WTC11 (cell line): ENCODE data around the gene DHX9. TPM values are rescaled to one million over a fixed set of nuclear protein-coding genes. Genes with fewer than 3 reads are reported as not detected.

Experiments used
- ATAC-seq: fragments of 200-7000 bp; cut with Tn5 transposase; 2 replicates; pipeline ENCODE4 v1.10.0; 2021; ENCODE audit warnings: mild to moderate bottlenecking, moderate library complexity
- CTCF ChIA-PET: fragments of 300-600 bp; sonication (Branson Sonifier 250); formaldehyde crosslinking; loops from one replicate; lab custom pipeline; 2021; ENCODE audit warnings: antibody characterized with exemption; lab: Charles Lee
- POLR2A ChIA-PET: fragments of 350-600 bp; sonication (Branson Sonifier 250); formaldehyde crosslinking; loops from one replicate; lab custom pipeline; 2021; ENCODE audit warnings: antibody characterized with exemption; lab: Charles Lee
- DNase-seq: peaks from one replicate; pipeline ENCODE4 v3.0.0; 2021; ENCODE audit warnings: low spot score
- H3K27ac Mint-ChIP-seq: 2 replicates; pipeline ENCODE4 v1.8.0; 2021; ENCODE audit warnings: mixed read lengths
- H3K27me3 Mint-ChIP-seq: 2 replicates; pipeline ENCODE4 v1.8.0; 2021; ENCODE audit warnings: low read depth, mild to moderate bottlenecking, moderate library complexity, mixed read lengths
- H3K36me3 Mint-ChIP-seq: 2 replicates; pipeline ENCODE4 v1.8.0; 2021; ENCODE audit warnings: mixed read lengths
- H3K4me1 Mint-ChIP-seq: 2 replicates; pipeline ENCODE4 v1.8.0; 2022; ENCODE audit warnings: mixed read lengths
- H3K4me3 Mint-ChIP-seq: 2 replicates; pipeline ENCODE4 v1.8.0; 2021; ENCODE audit warnings: mild to moderate bottlenecking, moderate library complexity, mixed read lengths
- H3K9me3 Mint-ChIP-seq: 2 replicates; pipeline ENCODE4 v1.8.0; 2021; ENCODE audit warnings: mixed read lengths
- CREB1 ChIP-seq: sonication (generic); formaldehyde crosslinking; IDR thresholded peaks from 2 replicates; pipeline ENCODE4 v1.8.0; 2023; ENCODE audit warnings: mild to moderate bottlenecking, missing genetic modification reagents
- FOXK1 ChIP-seq: sonication (generic); formaldehyde crosslinking; IDR thresholded peaks from 2 replicates; pipeline ENCODE4 v1.8.0; 2022; ENCODE audit warnings: mild to moderate bottlenecking, moderate library complexity, missing genetic modification reagents
- FOXP1 ChIP-seq: sonication (generic); formaldehyde crosslinking; IDR thresholded peaks from 2 replicates; pipeline ENCODE4 v1.8.0; 2022; ENCODE audit warnings: missing genetic modification reagents, mild to moderate bottlenecking, moderate library complexity, borderline replicate concordance
- GABPB1 ChIP-seq: sonication (generic); formaldehyde crosslinking; IDR thresholded peaks from 2 replicates; pipeline ENCODE4 v1.8.1; 2023; ENCODE audit warnings: mild to moderate bottlenecking, missing genetic modification reagents
- MXD4 ChIP-seq: fragments of 250-450 bp; sonication (Bioruptor Pico); IDR thresholded peaks from 2 replicates; pipeline ENCODE4 v1.8.0; 2021; ENCODE audit warnings: mild to moderate bottlenecking, moderate library complexity, borderline replicate concordance
- NFE2L1 ChIP-seq: sonication (generic); formaldehyde crosslinking; IDR thresholded peaks from 2 replicates; pipeline ENCODE4 v1.8.1; 2023; ENCODE audit warnings: missing genetic modification reagents
- NR1H2 ChIP-seq: sonication (generic); formaldehyde crosslinking; IDR thresholded peaks from 2 replicates; pipeline ENCODE4 v1.9.0; 2021; ENCODE audit warnings: mild to moderate bottlenecking, moderate library complexity, missing genetic modification reagents
- NR3C1 ChIP-seq: sonication (generic); formaldehyde crosslinking; conservative IDR thresholded peaks from 2 replicates; pipeline ENCODE4 v1.8.1; 2023; ENCODE audit warnings: low read depth, mild to moderate bottlenecking, missing genetic modification reagents
- SMAD4 ChIP-seq: sonication (generic); formaldehyde crosslinking; IDR thresholded peaks from 2 replicates; pipeline ENCODE4 v1.8.0; 2022; ENCODE audit warnings: mild to moderate bottlenecking, missing genetic modification reagents
- SP1 ChIP-seq: sonication (generic); formaldehyde crosslinking; conservative IDR thresholded peaks from 2 replicates; pipeline ENCODE4 v1.8.1; 2022; ENCODE audit warnings: missing genetic modification reagents
- ZNF263 ChIP-seq: sonication (generic); formaldehyde crosslinking; IDR thresholded peaks from 2 replicates; pipeline ENCODE4 v1.8.1; 2022; ENCODE audit warnings: low read depth, mild to moderate bottlenecking, moderate library complexity, missing genetic modification reagents
- ZNF416 ChIP-seq: fragments of 250-450 bp; sonication (Bioruptor Pico); IDR thresholded peaks from 2 replicates; pipeline ENCODE4 v1.9.0; 2021; ENCODE audit warnings: mild to moderate bottlenecking, inconsistent platforms
- ZNF423 ChIP-seq: fragments of 250-450 bp; sonication (Bioruptor Pico); IDR thresholded peaks from 2 replicates; pipeline ENCODE4 v2.1.2; 2022; ENCODE audit warnings: mild to moderate bottlenecking, moderate library complexity
- total RNA-seq: library from RNA; stranded (reverse); gene quantifications from 3 replicates; pipeline ENCODE4 v1.2.3, GENCODE V29; 2021
- TF ChIP-seq, protein P1 (sequence below): sonication (generic); formaldehyde crosslinking; IDR thresholded peaks from 2 replicates; pipeline ENCODE4 v1.8.1; 2022; ENCODE audit warnings: missing genetic modification reagents, borderline replicate concordance
- TF ChIP-seq, protein P2 (sequence below): sonication (generic); formaldehyde crosslinking; IDR thresholded peaks from 2 replicates; pipeline ENCODE4 v1.8.1; 2022; ENCODE audit warnings: mild to moderate bottlenecking, moderate library complexity, missing genetic modification reagents
- TF ChIP-seq, protein P3 (sequence below): sonication (generic); formaldehyde crosslinking; IDR thresholded peaks from 2 replicates; pipeline ENCODE4 v1.8.1; 2023; ENCODE audit warnings: mild to moderate bottlenecking, moderate library complexity, missing genetic modification reagents
- TF ChIP-seq, protein P4 (sequence below): fragments of 250-450 bp; sonication (Bioruptor Pico); IDR thresholded peaks from 2 replicates; pipeline ENCODE4 v1.9.0; 2021; ENCODE audit warnings: mild to moderate bottlenecking, borderline replicate concordance
- TF ChIP-seq, protein P5 (sequence below): sonication (generic); formaldehyde crosslinking; conservative IDR thresholded peaks from 2 replicates; pipeline ENCODE4 v1.8.1; 2022; ENCODE audit warnings: mild to moderate bottlenecking, missing genetic modification reagents

The DHX9 gene
- total RNA-seq, 1 experiment from 2014 or later: 280 TPM

DNA sequence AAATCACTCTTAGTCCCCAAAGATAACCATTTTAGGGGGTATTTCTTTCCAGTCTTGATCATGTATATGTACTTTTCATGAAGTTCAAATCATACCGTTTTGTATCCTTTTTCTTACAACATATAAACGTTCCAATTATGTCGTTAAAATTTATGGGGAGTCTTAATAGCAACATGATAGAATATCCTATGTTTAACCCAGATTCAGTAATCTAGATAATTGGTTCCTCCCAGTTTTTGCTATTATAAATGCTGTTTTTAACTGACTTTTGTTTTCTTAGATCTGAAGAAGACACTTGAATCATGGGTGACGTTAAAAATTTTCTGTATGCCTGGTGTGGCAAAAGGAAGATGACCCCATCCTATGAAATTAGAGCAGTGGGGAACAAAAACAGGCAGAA lies 3.1 kb downstream of the DHX9 start (continued):
- TF ChIP-seq, protein P1, sequence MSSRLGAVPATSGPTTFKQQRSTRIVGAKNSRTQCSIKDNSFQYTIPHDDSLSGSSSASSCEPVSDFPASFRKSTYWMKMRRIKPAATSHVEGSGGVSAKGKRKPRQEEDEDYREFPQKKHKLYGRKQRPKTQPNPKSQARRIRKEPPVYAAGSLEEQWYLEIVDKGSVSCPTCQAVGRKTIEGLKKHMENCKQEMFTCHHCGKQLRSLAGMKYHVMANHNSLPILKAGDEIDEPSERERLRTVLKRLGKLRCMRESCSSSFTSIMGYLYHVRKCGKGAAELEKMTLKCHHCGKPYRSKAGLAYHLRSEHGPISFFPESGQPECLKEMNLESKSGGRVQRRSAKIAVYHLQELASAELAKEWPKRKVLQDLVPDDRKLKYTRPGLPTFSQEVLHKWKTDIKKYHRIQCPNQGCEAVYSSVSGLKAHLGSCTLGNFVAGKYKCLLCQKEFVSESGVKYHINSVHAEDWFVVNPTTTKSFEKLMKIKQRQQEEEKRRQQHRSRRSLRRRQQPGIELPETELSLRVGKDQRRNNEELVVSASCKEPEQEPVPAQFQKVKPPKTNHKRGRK: no peak
- no peak for TF ChIP-seq FOXP1 (CRISPR knock-in tag)
- TF ChIP-seq ZNF263 (CRISPR knock-in tag): no peak
- TF ChIP-seq SP1 (CRISPR knock-in tag): no peak
- TF ChIP-seq FOXK1 (CRISPR knock-in tag): no peak
- TF ChIP-seq ZNF423 (CRISPR knock-in tag): no peak

DNA sequence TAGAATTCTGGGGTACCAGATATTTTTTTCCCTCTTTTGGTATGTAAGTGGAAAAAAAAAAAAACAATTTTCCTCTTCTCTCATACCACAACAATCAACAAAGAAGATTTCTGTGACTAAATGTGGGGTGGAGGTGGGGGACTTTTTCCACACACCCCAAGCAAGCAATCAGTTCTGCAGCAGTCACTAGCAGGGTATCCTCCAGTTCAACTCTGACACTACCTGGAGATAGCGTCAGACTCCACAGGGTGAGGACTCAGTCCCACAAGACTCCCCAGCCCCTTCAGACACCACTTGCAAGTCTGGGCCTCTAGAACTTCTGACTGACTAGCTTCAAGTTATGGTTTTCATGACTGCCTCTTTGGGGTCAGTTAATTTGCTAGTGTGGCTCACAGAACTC lies 6.2 kb downstream of the DHX9 start:
- H3K9me3 Mint-ChIP-seq: no peaks in the 10 kb centered on the region
- CTCF ChIA-PET: no interaction called here
- no peak overlapping the region for H3K27ac Mint-ChIP-seq
- H3K27me3 Mint-ChIP-seq: no peaks in the 10 kb centered on the region
- POLR2A ChIA-PET: interaction anchor here (0.7 kb wide), 1 partner anchor 60 kb away, joined by 3 read pairs; no protein-coding TSS in a partner anchor
- TF ChIP-seq MXD4 (CRISPR knock-in tag): no peak
- no peak for TF ChIP-seq SP1 (CRISPR knock-in tag)
- no peak for TF ChIP-seq ZNF416
- TF ChIP-seq NFE2L1 (CRISPR knock-in tag): no peak
- TF ChIP-seq, protein P2, sequence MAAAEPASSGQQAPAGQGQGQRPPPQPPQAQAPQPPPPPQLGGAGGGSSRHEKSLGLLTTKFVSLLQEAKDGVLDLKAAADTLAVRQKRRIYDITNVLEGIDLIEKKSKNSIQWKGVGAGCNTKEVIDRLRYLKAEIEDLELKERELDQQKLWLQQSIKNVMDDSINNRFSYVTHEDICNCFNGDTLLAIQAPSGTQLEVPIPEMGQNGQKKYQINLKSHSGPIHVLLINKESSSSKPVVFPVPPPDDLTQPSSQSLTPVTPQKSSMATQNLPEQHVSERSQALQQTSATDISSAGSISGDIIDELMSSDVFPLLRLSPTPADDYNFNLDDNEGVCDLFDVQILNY (CRISPR knock-in tag): no peak
- TF ChIP-seq FOXP1 (CRISPR knock-in tag): no peak
- TF ChIP-seq, protein P3, sequence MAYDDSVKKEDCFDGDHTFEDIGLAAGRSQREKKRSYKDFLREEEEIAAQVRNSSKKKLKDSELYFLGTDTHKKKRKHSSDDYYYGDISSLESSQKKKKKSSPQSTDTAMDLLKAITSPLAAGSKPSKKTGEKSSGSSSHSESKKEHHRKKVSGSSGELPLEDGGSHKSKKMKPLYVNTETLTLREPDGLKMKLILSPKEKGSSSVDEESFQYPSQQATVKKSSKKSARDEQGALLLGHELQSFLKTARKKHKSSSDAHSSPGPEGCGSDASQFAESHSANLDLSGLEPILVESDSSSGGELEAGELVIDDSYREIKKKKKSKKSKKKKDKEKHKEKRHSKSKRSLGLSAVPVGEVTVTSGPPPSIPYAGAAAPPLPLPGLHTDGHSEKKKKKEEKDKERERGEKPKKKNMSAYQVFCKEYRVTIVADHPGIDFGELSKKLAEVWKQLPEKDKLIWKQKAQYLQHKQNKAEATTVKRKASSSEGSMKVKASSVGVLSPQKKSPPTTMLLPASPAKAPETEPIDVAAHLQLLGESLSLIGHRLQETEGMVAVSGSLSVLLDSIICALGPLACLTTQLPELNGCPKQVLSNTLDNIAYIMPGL (CRISPR knock-in tag): no peak
- no peak for TF ChIP-seq NR3C1 (CRISPR knock-in tag)
- no peak for TF ChIP-seq NR1H2 (CRISPR knock-in tag)
- DNase-seq: no peak
- ATAC-seq: peak; percentile 21; the same call in 1 of the 2 replicates
- 0 out of 2 replicates have a peak overlapping the region, but pooled peaks have one; percentile 12 for H3K4me3 Mint-ChIP-seq
- peaks cover 91% of the 10 kb centered on the region for H3K36me3 Mint-ChIP-seq
- H3K4me1 Mint-ChIP-seq: peaks cover 66% of the 10 kb centered on the region

DNA sequence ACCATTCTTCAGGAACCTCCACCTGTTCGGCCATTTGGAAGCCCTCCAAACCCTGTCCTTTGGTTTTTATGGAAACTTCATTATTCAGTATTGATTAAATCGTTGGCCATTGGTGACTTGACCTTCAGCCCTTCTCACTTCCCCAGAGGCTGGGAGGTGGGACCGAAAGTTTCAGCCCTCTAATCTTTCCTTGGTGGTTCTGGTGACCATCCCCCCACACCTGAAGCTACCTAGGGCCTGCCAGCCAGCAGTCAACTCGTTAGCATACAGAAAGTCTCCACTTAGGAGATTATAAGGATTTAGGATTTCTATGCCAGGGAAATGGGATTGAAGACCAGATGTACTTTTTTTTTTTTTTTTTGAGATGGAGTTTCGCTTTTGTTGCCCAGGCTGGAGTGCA lies 6.7 kb downstream of the DHX9 start:
- DNase-seq (no peak), ATAC-seq (peak; percentile 47)
- Mint-ChIP-seq H3K4me1 (peaks cover 61% of the 10 kb centered on the region), H3K27me3 (no peaks in the 10 kb centered on the region), H3K4me3 (no peak overlapping the region), H3K36me3 (peaks cover 89% of the 10 kb centered on the region), H3K27ac (peak overlapping the region; percentile 78; the same call in 1 of the 2 replicates), H3K9me3 (no peaks in the 10 kb centered on the region)
- POLR2A ChIA-PET: interaction anchor here (0.7 kb wide), 1 partner anchor 60 kb away, joined by 3 read pairs; no protein-coding TSS in a partner anchor
- TF ChIP-seq SMAD4 (CRISPR knock-in tag): no peak
- TF ChIP-seq, protein P4, sequence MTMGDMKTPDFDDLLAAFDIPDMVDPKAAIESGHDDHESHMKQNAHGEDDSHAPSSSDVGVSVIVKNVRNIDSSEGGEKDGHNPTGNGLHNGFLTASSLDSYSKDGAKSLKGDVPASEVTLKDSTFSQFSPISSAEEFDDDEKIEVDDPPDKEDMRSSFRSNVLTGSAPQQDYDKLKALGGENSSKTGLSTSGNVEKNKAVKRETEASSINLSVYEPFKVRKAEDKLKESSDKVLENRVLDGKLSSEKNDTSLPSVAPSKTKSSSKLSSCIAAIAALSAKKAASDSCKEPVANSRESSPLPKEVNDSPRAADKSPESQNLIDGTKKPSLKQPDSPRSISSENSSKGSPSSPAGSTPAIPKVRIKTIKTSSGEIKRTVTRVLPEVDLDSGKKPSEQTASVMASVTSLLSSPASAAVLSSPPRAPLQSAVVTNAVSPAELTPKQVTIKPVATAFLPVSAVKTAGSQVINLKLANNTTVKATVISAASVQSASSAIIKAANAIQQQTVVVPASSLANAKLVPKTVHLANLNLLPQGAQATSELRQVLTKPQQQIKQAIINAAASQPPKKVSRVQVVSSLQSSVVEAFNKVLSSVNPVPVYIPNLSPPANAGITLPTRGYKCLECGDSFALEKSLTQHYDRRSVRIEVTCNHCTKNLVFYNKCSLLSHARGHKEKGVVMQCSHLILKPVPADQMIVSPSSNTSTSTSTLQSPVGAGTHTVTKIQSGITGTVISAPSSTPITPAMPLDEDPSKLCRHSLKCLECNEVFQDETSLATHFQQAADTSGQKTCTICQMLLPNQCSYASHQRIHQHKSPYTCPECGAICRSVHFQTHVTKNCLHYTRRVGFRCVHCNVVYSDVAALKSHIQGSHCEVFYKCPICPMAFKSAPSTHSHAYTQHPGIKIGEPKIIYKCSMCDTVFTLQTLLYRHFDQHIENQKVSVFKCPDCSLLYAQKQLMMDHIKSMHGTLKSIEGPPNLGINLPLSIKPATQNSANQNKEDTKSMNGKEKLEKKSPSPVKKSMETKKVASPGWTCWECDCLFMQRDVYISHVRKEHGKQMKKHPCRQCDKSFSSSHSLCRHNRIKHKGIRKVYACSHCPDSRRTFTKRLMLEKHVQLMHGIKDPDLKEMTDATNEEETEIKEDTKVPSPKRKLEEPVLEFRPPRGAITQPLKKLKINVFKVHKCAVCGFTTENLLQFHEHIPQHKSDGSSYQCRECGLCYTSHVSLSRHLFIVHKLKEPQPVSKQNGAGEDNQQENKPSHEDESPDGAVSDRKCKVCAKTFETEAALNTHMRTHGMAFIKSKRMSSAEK (CRISPR knock-in tag): no peak
- no peak for TF ChIP-seq GABPB1 (CRISPR knock-in tag)
- no peak for TF ChIP-seq CREB1 (CRISPR knock-in tag)
- TF ChIP-seq, protein P5, sequence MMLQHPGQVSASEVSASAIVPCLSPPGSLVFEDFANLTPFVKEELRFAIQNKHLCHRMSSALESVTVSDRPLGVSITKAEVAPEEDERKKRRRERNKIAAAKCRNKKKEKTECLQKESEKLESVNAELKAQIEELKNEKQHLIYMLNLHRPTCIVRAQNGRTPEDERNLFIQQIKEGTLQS (CRISPR knock-in tag): no peak
- TF ChIP-seq FOXK1 (CRISPR knock-in tag): no peak
- no peak for TF ChIP-seq NR3C1 (CRISPR knock-in tag)
- CTCF ChIA-PET: no interaction called here
